DMS 273 (cell line): ENCODE measurements around the gene PRAMEF6.
A peak's percentile ranks its signal among the peaks of the same experiment; 100 is the strongest.
"Not testable (repeated sequence)": the region's sequence is repeated elsewhere in the genome, so short reads cannot be mapped to it uniquely, and the experiment has no call there.

Experiments used
- DNase-seq: peaks from one replicate; lab custom pipeline; 2025; ENCODE audit not compliant: unreplicated experiment; lab: John Stamatoyannopoulos, UW

The PRAMEF6 gene

GRCh38 chr1:12947480-12947879, at the start of gene PRAMEF6:
Gene PRAMEF6, minus strand, starts transcription at chr1:12947580. Its CDS starts 5,062 bp downstream, at chr1:12942518.
- not testable (repeated sequence) for DNase-seq

- DNase-seq, result not testable (repeated sequence)
Observed at GRCh38 chr1:12924368-12924767, 23.0 kb downstream of the PRAMEF6 start.

GRCh38 chr1:12921749-12922148, 25.6 kb downstream of the PRAMEF6 start:
- DNase-seq, result peak; percentile 10

- DNase-seq, result not testable (repeated sequence)
Observed at GRCh38 chr1:12916310-12916709, 31.1 kb downstream of the PRAMEF6 start, which contains the start of gene PRAMEF7. Gene PRAMEF7, plus strand, starts transcription at chr1:12916610. Its CDS starts 1,083 bp downstream, at chr1:12917693.

GRCh38 chr1:12903793-12904572, 43.4 kb downstream of the PRAMEF6 start:
- not testable (repeated sequence) for DNase-seq

- not testable (repeated sequence) for DNase-seq
Observed at GRCh38 chr1:12899186-12899585, 48.2 kb downstream of the PRAMEF6 start.

- not testable (repeated sequence) for DNase-seq
Observed at GRCh38 chr1:12898170-12898569, 49.2 kb downstream of the PRAMEF6 start, which contains the start of gene PRAMEF10. Gene PRAMEF10, minus strand, starts transcription at chr1:12898270. Its CDS starts 2,423 bp downstream, at chr1:12895847.
